Mononuclear cell (primary cell): Measurements from ENCODE around the gene ABO. TPM values are rescaled to one million over a fixed set of nuclear protein-coding genes. Genes with fewer than 3 reads are reported as not detected.
"Not testable (repeated sequence)": the region's sequence is repeated elsewhere in the genome, so short reads cannot be mapped to it uniquely, and the experiment has no call there.

Experiments
- H3K27me3 ChIP-seq: 2 replicates; pipeline ENCODE4 v1.6.0; 2011; ENCODE audit warnings: low read length, control low read depth; ENCODE audit not compliant: insufficient read depth
- H3K4me1 ChIP-seq: 2 replicates; pipeline ENCODE4 v1.5.1; 2011; ENCODE audit warnings: mild to moderate bottlenecking, low read length, control low read depth; ENCODE audit not compliant: insufficient read depth
- H3K4me3 ChIP-seq: 2 replicates; pipeline ENCODE4 v1.5.1; 2011; ENCODE audit warnings: mild to moderate bottlenecking, low read length, moderate library complexity
- H3K9me3 ChIP-seq: 2 replicates; pipeline ENCODE4 v1.5.1; 2011; ENCODE audit warnings: low read depth, mild to moderate bottlenecking, control low read depth, low read length
- total RNA-seq: library from RNA; depleted of rRNA; stranded (reverse); fragments of >200 nt; gene quantifications from one replicate; pipeline ENCODE4 v1.2.3, GENCODE V29; 2012

Gene ABO
- total RNA-seq, 1 donor: 4.5 TPM

DNA sequence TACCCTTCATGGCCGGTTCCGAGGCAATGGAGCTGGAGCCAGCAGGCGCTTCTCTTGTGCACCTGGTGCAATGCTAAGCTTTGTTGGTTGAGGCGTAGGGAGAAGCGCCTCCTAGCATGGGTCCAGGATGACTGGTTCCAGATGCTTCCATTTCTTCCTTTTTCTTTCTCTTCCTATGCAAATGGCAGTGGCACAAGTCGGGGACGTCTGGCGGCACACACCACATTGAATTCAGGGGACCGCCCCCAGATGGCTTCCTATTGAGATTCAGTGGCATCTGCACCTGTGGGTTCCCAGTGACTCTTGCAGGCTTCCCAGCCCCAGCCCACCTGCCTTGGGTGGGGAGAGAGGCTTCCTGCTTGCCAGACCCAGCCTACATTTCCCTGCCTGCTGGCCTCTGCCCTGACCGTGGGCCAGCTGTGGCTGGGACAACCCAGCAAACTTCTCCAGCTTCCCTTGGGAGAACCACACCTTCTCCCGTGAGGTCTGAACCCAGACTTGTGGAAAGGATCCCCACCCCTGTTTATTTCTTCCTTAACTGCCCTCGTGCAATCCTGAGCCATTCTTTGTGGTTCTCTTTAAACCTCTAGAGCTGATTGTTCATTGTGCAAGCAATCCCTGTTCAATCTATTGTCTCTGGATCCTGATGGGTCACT is 57.5 kb downstream of the ABO start:
- not testable (repeated sequence) for H3K9me3 ChIP-seq, H3K4me1 ChIP-seq, H3K27me3 ChIP-seq, H3K4me3 ChIP-seq

DNA sequence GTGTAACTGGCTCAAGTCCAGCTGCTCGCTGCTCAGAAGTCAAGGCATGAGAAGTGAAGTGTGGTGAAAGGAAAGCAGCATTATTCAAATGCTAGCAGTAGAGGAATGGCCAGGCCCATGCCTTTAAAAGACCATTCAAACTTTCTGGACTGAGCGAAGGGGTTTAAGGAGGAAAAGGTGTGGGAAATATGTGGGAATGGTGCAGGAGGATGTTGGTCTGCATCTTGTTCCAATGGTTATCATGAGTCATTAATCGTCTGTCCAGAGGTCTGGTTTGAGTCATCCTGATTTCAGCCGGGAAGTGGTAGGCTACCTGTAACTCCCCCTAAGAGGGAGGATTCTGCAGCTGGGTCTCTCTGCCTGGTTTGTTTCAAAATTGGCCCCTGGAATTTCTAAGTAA is 60.7 kb downstream of the ABO start:
- H3K4me3 ChIP-seq, H3K27me3 ChIP-seq, H3K9me3 ChIP-seq, H3K4me1 ChIP-seq: not testable (repeated sequence)

DNA sequence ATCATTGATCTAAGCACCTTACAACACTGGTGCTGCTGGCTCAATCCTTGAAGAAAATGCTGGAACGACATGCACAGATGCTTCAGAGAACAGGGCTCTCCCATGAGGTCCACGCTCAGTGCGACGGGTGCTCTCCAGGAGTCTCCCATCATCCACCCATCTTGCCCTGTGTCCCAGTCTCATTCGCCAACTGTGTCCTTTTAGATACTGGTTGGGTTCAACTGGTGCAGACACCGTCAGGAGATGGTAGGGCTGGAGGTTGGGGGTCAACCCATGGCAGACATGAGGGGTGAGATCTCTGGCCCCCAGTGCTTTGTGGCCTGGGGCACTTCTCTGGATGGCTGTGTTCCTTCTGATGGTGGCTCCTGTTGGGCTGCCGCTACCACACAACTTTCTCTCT is 64.4 kb downstream of the ABO start:
- H3K4me3 ChIP-seq: no peak overlapping the region
- H3K4me1 ChIP-seq: no peaks in the 10 kb centered on the region

DNA sequence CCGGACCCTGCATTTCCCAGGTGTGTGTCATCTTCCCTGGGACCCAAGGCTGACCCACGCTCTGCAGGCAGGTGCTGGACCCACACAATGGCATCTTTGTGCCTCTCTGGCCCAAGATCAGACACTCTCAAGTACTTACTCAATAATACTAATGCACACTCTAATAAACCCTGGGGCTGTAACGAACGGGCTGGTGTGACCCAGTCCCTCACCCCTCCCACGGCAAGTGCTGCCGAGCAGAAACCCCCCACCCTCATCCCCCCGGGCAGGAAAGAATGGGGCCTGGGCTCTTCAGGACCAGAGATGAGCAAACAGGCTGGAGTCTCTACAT is 64.8 kb downstream of the ABO start:
- no peak overlapping the region for H3K4me3 ChIP-seq
- no peaks in the 10 kb centered on the region for H3K9me3 ChIP-seq
- H3K27me3 ChIP-seq: no peaks in the 10 kb centered on the region
- no peaks in the 10 kb centered on the region for H3K4me1 ChIP-seq

More for the DNA sequence above, 64.4 kb downstream of the ABO start:
- H3K27me3 ChIP-seq: no peaks in the 10 kb centered on the region
- H3K9me3 ChIP-seq: no peaks in the 10 kb centered on the region

DNA sequence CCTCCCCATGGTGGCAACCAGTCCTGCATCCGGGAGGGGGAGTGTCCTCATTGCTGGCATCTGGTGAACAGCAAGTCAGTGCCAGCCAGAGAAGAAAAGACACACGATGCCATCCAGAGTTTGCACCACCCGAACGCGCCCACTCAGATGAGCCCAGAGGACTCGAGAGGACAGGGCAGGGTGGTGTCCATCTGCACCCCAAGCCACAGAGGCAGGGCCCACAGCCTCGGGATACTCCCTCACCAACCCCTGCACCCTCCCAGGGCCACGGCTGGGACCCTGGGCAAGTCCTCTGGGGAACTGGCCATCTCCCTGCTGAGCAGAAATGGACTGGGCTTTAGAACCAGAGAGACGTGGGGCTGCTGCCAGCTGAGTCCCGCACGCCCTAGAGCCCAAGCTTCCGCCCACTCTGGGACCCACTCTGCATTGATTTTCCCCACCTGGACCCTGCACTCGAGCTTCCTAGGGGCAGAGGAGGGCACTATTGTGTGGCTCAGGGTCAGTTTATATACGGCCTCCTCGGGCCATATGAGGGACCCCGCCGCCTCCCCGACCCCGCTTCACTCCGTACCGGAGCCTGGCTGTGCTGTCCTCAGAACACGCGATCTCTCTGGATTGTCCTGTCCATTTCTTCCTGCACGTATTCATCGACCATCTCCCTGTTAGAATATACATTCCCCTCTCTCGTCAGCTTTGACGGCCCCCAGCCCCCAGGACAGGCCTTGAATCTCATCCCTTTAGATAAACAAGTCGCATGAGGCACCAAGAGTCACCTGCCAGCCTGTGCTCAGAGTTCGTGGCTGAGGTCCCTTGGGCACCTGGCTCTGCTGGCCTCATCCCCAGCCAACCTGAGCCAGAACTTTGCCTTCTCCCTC is 65.4 kb downstream of the ABO start:
- H3K27me3 ChIP-seq, H3K9me3 ChIP-seq, H3K4me1 ChIP-seq, H3K4me3 ChIP-seq: not testable (repeated sequence)

DNA sequence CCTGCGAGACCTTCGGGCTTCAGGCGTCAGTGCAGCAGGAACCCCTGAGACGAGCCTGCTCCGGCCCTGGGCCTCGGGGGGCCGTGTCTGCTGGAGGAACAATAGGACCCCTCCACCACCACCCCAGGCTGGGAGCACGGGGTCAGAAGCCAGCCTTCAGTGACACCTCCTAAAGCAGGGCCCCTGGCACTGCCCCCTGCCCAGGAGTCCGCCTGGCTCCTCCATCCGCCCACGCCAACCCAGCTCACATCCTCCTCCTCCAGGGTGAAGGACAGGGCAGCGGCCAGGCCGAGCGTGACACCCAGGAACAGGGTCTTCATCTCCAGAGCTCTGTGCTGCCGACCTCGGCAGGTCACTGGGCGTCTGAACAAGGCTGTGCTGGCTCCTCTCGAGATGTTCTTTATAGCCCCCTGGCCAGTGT is 66.1 kb downstream of the ABO start, which contains the start of gene OBP2B:
Gene OBP2B (minus strand): TSS at position 371 of the 421 bp plus-strand sequence. CDS start 51 bp downstream, at position 320.
- H3K9me3 ChIP-seq, H3K4me3 ChIP-seq, H3K27me3 ChIP-seq, H3K4me1 ChIP-seq: not testable (repeated sequence)

DNA sequence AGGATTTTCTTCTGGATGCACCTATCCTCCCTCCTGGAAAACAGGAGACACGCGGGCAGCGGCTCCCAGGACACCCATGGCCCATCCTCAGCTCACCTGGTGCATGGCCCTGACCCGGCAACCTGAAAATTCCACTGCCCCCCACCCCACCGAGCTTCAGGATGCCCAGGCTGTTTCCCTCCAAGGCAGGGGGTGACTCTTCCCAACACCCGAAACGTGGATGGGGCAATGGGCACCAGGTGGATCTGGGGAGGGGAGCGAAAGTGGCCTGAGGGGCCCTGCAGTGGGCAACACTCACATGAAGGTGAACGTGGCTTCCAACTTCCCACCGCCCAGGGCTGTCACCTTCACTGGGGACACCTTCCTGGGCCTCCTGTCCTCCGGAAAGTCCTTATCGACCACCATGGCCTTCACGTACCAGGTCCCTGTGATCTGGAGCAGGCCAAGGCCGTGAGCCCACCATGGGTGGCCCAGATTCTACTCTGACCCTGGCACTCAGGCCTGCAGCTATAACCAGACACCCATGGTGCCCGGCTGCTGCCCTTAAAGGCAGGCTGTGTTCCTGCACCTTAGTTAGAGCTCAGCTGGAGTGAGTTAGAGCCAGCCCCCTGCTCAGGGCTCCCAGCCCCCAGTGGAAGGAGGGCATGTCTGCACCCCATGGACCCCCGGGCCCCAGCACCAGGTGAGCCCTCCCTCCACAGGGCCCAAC is 66.7 kb downstream of the ABO start:
- H3K27me3 ChIP-seq: not testable (repeated sequence)

DNA sequence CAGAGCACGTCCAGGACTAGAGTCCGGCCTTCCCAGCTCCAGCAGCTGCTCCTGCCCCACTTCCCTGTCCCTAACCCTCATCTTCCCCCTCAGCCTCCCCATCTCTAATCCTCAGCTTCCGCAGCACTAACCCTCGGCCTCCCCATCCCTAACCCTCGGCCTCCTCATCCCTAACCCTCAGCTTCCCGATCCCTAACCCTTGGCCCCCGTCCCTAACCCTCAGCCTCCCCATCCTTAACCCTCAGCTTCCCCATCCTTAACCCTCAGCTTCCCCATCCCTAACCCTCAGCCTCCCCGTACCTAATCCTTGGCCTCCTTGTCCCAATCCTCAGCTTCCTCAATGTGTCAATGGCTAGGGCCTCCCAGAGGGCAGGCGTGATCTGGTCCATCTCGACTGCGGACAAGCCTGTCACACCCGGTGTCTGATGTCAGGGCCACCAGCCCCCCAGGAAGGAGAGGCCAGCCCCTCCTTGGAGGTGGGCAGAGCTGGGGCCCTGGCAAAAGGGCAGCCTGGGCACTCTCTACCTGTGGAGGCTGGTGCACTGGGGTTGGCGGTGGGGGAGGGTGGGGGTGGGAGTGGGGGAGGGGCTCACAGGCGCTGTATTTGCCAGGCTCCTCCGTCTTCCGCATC is 67.3 kb downstream of the ABO start:
- no peak overlapping the region for H3K4me3 ChIP-seq
- no peaks in the 10 kb centered on the region for H3K27me3 ChIP-seq
- no peaks in the 10 kb centered on the region for H3K9me3 ChIP-seq
- H3K4me1 ChIP-seq: no peaks in the 10 kb centered on the region

More for the DNA sequence above, 66.7 kb downstream of the ABO start:
- not testable (repeated sequence) for H3K4me1 ChIP-seq, H3K9me3 ChIP-seq, H3K4me3 ChIP-seq

DNA sequence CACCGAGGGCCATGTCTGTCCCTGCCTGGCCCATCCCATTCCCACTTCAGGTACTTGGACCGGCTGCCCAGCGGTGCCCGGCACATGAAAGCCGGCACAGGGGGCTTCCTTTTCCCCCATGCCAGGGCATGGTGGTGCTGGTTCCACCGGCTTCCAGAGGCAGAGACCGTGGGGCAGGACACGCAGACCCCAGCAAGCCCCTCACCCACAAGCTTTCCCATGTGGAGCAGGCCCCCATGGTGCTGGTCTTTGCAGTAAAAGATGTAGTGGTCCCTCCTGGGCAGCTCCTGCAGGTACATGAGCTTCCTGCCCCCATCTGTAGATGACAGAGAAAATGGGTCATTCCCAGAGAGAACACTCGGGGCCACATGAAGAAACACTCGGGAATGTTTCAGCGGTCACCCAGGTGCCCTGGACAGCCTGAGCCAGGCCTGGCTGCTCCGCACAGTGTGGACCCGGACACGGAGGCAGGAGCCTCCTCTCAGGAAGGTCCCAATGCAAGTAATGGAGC is 67.9 kb downstream of the ABO start:
- Histone ChIP-seq H3K9me3 (no peaks in the 10 kb centered on the region), H3K4me1 (no peaks in the 10 kb centered on the region), H3K27me3 (no peaks in the 10 kb centered on the region), H3K4me3 (no peak overlapping the region)

DNA sequence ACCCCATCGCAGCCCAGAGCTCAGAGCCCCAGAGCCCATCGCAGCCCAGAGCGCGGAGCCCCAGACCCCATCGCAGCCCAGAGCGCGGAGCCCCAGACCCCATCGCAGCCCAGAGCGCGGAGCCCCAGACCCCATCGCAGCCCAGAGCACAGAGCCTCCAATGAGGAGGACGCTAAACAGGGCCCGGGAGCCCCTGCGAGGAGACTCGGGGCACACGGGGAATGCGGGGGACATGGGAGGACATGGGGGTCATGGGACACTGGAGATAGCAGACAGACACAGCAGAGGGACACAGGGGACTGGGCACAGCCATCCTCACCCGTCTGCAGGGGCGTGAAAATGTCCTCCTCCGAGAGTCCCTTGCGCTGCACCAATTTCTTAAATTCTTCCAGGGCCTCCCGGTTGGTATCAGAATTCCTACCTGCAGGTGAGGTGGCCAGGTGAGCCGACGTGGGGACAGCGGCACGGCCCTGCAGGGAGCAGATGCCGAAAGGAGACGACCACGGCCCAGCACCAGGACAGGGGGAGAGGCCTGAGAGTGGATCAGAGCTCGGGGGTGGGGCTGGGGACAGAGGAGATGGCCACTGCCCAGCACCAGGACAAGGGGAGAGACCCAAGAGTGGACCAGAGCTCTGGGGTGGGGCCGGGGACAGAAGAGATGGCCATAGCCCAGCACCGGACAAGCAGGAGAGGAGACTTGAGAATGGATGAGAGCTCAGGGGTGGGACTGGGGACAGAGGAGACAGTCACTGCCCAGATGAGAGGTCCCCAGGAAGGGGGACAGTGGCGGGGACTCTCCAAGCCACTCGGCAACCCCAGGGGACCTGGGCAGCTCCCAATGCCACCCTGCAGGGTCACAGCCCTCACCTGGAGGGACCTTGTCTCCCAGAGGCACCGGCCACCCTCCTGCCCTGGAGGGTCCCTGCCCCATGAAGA is 68.7 kb downstream of the ABO start:
- H3K9me3 ChIP-seq: no peaks in the 10 kb centered on the region
- H3K27me3 ChIP-seq: no peaks in the 10 kb centered on the region
- H3K4me1 ChIP-seq: no peaks in the 10 kb centered on the region
- H3K4me3 ChIP-seq: no peak overlapping the region

DNA sequence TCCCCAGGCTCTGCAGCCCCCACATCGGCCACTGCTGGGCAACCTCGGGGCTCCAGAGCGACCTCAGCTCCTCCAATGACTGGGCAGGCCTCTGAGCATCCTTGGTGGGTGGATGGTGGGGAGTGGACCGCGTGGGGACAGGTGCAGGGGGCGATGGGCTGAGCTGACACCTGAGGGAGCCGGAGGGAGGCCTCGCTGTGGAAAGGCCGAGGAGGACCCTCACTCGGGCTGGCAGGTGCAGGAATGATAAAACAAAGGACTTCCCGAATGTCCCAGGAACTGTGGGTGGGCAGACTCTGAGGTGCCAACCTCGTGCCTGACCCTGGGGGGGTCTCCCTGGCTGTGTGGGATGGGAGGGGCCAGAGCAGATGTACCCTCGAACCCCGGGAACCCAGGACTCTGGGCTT is 69.5 kb downstream of the ABO start:
- not testable (repeated sequence) for H3K4me1 ChIP-seq, H3K4me3 ChIP-seq, H3K27me3 ChIP-seq, H3K9me3 ChIP-seq
